ENCODE data around the gene FNDC10. TPM values are rescaled to one million over a fixed set of nuclear protein-coding genes. Genes with fewer than 3 reads are reported as not detected.

Gene FNDC10
- total RNA-seq, 1 donor from 2014 or later = 11.6 TPM

DNA sequence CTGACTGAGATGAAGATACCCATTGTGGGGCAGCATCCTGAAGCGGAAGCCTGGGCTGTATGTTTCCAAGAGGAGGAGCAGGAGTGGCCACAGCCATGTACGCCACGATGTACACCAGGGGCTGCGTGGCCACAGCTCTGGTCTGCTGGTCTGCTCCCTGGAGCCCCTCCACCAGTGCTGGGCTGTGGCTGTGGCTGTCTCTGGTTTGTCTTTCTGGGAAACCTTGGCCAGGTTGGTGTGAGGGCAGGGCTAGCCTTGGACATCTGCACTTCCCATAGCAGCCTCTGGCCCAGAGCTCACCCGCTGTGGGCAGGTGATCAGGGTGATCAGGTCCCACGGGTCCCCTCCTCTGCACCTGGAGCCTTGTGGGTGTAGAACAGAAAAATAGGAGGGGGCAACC lies 18.0 kb upstream of the FNDC10 start:
- H3K4me3 Mint-ChIP-seq (ENCODE audit: unreplicated experiment) = peak overlapping the region; percentile 91
- H3K27ac Mint-ChIP-seq (ENCODE audit: unreplicated experiment) = peak overlapping the region; percentile 61
- H3K27me3 Mint-ChIP-seq (ENCODE audit: unreplicated experiment) = peaks cover 19% of the 10 kb centered on the region
- H3K9me3 Mint-ChIP-seq (ENCODE audit: unreplicated experiment) = no peaks in the 10 kb centered on the region
- TF ChIP-seq CTCF (IDR thresholded peaks at IDR 0.05; ENCODE audit: unreplicated experiment) = no peak
- H3K36me3 Mint-ChIP-seq (ENCODE audit: low read depth, unreplicated experiment) = peaks cover 17% of the 10 kb centered on the region
- DNase-seq (ENCODE audit: low spot score) = no peak
- H3K4me1 Mint-ChIP-seq (ENCODE audit: unreplicated experiment) = peaks cover 25% of the 10 kb centered on the region

- H3K4me1 Mint-ChIP-seq (ENCODE audit: unreplicated experiment) = peaks cover 23% of the 10 kb centered on the region
- peak overlapping the region; percentile 91 for H3K4me3 Mint-ChIP-seq (ENCODE audit: unreplicated experiment)
- H3K27ac Mint-ChIP-seq (ENCODE audit: unreplicated experiment) = peak overlapping the region; percentile 61
- H3K36me3 Mint-ChIP-seq (ENCODE audit: low read depth, unreplicated experiment) = peaks cover 13% of the 10 kb centered on the region
- no peak for DNase-seq (ENCODE audit: low spot score)
- no peak for TF ChIP-seq CTCF (IDR thresholded peaks at IDR 0.05; ENCODE audit: unreplicated experiment)
- peaks cover 19% of the 10 kb centered on the region for H3K27me3 Mint-ChIP-seq (ENCODE audit: unreplicated experiment)
- H3K9me3 Mint-ChIP-seq (ENCODE audit: unreplicated experiment) = no peaks in the 10 kb centered on the region
These were observed 17.6 kb upstream of the FNDC10 start for GRCh38 chr1:1617516-1617915.

DNA sequence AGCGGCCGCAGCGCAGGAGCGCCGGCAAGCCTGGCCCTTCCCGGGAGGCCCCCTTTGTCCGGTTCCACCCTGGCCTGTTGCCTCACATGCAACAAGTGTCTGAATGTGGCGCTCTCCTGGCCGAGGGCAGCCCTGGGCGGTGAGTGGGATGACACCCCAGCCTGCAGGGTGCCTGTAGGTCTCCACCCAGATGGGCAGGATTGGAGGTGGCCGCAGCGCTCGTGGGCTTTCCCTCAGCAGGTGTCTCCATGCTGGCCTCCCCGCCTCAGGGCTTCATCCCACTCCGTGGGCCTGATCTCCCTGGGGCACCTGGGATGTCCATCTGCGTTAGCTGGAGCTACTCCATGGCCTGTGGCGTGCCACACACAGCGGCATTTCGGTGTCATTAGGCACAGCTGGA lies 16.9 kb upstream of the FNDC10 start:
- H3K36me3 Mint-ChIP-seq (ENCODE audit: low read depth, unreplicated experiment) = peaks cover 13% of the 10 kb centered on the region
- no peak overlapping the region for H3K27ac Mint-ChIP-seq (ENCODE audit: unreplicated experiment)
- H3K4me3 Mint-ChIP-seq (ENCODE audit: unreplicated experiment) = peak overlapping the region; percentile 91
- no peaks in the 10 kb centered on the region for H3K9me3 Mint-ChIP-seq (ENCODE audit: unreplicated experiment)
- TF ChIP-seq CTCF (IDR thresholded peaks at IDR 0.05; ENCODE audit: unreplicated experiment) = no peak
- no peak for DNase-seq (ENCODE audit: low spot score)
- peaks cover 28% of the 10 kb centered on the region for H3K4me1 Mint-ChIP-seq (ENCODE audit: unreplicated experiment)
- peaks cover 17% of the 10 kb centered on the region for H3K27me3 Mint-ChIP-seq (ENCODE audit: unreplicated experiment)

- H3K4me3 Mint-ChIP-seq (ENCODE audit: unreplicated experiment) = peak overlapping the region; percentile 91
- TF ChIP-seq CTCF (IDR thresholded peaks at IDR 0.05; ENCODE audit: unreplicated experiment) = no peak
- H3K36me3 Mint-ChIP-seq (ENCODE audit: low read depth, unreplicated experiment) = peaks cover 13% of the 10 kb centered on the region
- peaks cover 17% of the 10 kb centered on the region for H3K27me3 Mint-ChIP-seq (ENCODE audit: unreplicated experiment)
- peaks cover 31% of the 10 kb centered on the region for H3K4me1 Mint-ChIP-seq (ENCODE audit: unreplicated experiment)
- DNase-seq (ENCODE audit: low spot score) = peak; percentile 32
- H3K27ac Mint-ChIP-seq (ENCODE audit: unreplicated experiment) = no peak overlapping the region
- H3K9me3 Mint-ChIP-seq (ENCODE audit: unreplicated experiment) = no peaks in the 10 kb centered on the region
These were observed 16.3 kb upstream of the FNDC10 start for GRCh38 chr1:1616045-1616790.

- peak; percentile 95 for DNase-seq (ENCODE audit: low spot score)
- peaks cover 17% of the 10 kb centered on the region for H3K27me3 Mint-ChIP-seq (ENCODE audit: unreplicated experiment)
- H3K27ac Mint-ChIP-seq (ENCODE audit: unreplicated experiment) = peak within 1 kb of the TSS; percentile 79
- no peaks in the 10 kb centered on the region for H3K9me3 Mint-ChIP-seq (ENCODE audit: unreplicated experiment)
- peaks cover 39% of the 10 kb centered on the region for H3K4me1 Mint-ChIP-seq (ENCODE audit: unreplicated experiment)
- peaks cover 13% of the 10 kb centered on the region for H3K36me3 Mint-ChIP-seq (ENCODE audit: low read depth, unreplicated experiment)
- peak within 1 kb of the TSS; percentile 96 for H3K4me3 Mint-ChIP-seq (ENCODE audit: unreplicated experiment)
- no peak for TF ChIP-seq CTCF (IDR thresholded peaks at IDR 0.05; ENCODE audit: unreplicated experiment)
These were observed 15.5 kb upstream of the FNDC10 start, which contains the start of gene MIB2 for GRCh38 chr1:1615256-1616044. Gene MIB2, plus strand, starts transcription at chr1:1615500. Its CDS starts 7,953 bp downstream, at chr1:1623453.

All from endothelial cell (in vitro differentiated cells).